Right hindlimb (tissue), 1 donor: Measurements from ENCODE around the gene RNF157.

Experiments used
- DNase-seq: peaks from one replicate; pipeline ENCODE4 v3.0.0-alpha.2; 2018

The RNF157 gene

GRCh38 chr17:76154292-76154691, 86.0 kb downstream of the RNF157 start:
- no peak for DNase-seq

GRCh38 chr17:76153640-76154039, 86.7 kb downstream of the RNF157 start:
- peak; percentile 51 for DNase-seq

GRCh38 chr17:76153202-76153601, 87.1 kb downstream of the RNF157 start:
- no peak for DNase-seq

GRCh38 chr17:76152591-76152990, 87.7 kb downstream of the RNF157 start:
- DNase-seq, result no peak

- no peak for DNase-seq
These were observed 88.3 kb downstream of the RNF157 start for GRCh38 chr17:76151896-76152454.

GRCh38 chr17:76150712-76151622, 89.3 kb downstream of the RNF157 start:
- peak; percentile 48 for DNase-seq

GRCh38 chr17:76149214-76149613, 91.1 kb downstream of the RNF157 start:
- DNase-seq, result no peak

GRCh38 chr17:76148015-76148326, 92.3 kb downstream of the RNF157 start:
- no peak for DNase-seq

- DNase-seq, result no peak
These were observed 92.9 kb downstream of the RNF157 start for GRCh38 chr17:76147211-76148014.

GRCh38 chr17:76146053-76146851, 94.0 kb downstream of the RNF157 start:
- DNase-seq, result no peak

- DNase-seq, result no peak
These were observed 94.9 kb downstream of the RNF157 start for GRCh38 chr17:76145231-76146052.

GRCh38 chr17:76142585-76143041, 97.7 kb downstream of the RNF157 start:
- no peak for DNase-seq

GRCh38 chr17:76142039-76142584, 98.2 kb downstream of the RNF157 start:
- DNase-seq, result no peak

- DNase-seq, result peak; percentile 92
These were observed 98.9 kb downstream of the RNF157 start, which contains the start of gene FOXJ1 for GRCh38 chr17:76141212-76142038. TSS of gene FOXJ1 (minus strand) at chr17:76141245. CDS start at chr17:76140395, 850 bp downstream.

- no peak for DNase-seq
These were observed 99.6 kb downstream of the RNF157 start for GRCh38 chr17:76140661-76141211.

GRCh38 chr17:76139801-76140660, 100.3 kb downstream of the RNF157 start:
- no peak for DNase-seq

GRCh38 chr17:76138896-76139752, 101.2 kb downstream of the RNF157 start:
- no peak for DNase-seq
